Choroid plexus epithelial cell (primary cell): ENCODE results near the gene CEND1.
A peak's percentile ranks its signal among the peaks of the same experiment; 100 is the strongest.

ENCODE experiments used
- DNase-seq: peaks from one replicate; pipeline ENCODE4 v3.0.0-alpha.2; 2010; ENCODE audit warnings: low read depth
- H3K4me3 ChIP-seq: 2 replicates; pipeline ENCODE4 v1.5.1; 2011; ENCODE audit warnings: low read depth, mild to moderate bottlenecking, control low read depth, low read length, moderate library complexity
- TF ChIP-seq, protein P1 (sequence below): conservative IDR thresholded peaks from 2 replicates; pipeline ENCODE4 v1.5.1; 2011; ENCODE audit warnings: low read depth, mild to moderate bottlenecking, control low read depth, inconsistent platforms, low read length, moderate library complexity

Gene CEND1

DNA sequence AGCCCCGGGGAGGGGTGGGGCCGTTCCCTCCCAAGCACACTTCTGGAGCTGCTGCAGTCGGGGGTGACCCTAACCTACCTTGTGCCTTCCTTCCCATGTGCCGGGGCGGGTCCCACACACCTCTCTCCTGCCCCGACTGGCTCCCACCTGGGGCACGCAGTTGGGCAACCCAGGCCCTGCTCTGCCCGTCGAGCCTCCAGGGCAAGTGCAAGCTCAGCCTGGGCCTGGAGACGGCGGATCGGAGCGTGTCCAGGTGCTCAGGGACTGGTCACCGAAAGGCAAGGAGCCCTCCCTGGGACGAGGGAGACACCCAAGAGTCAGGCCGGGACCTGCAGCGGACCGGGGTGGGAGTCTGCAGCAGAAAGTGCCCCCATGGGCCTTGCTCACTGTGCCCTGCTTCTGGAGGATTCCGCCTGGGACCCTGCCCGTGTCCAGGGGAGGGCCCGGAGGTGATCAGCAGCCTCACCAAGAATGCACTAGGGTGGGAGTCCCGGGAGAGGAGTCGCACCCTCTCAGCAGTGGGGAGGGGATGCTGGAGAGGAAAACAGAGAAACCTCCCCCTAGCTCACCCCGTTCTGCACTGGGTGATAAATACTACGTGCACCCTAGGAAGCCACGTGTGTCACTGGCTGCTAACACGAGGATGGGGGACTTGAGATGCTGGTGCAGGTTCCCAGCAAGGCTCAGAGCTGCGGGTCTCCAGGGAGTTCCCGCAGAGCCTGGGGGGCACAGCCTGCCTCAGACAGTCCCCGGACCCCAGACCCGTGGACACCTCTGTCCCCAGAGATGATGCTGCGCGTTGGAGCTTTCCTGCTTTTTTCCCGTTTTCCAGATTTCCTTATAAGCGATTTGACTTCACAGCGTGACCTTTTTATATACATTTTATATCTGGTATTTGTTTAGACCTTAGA is 7.4 kb downstream of the CEND1 start:
- TF ChIP-seq, protein P1, sequence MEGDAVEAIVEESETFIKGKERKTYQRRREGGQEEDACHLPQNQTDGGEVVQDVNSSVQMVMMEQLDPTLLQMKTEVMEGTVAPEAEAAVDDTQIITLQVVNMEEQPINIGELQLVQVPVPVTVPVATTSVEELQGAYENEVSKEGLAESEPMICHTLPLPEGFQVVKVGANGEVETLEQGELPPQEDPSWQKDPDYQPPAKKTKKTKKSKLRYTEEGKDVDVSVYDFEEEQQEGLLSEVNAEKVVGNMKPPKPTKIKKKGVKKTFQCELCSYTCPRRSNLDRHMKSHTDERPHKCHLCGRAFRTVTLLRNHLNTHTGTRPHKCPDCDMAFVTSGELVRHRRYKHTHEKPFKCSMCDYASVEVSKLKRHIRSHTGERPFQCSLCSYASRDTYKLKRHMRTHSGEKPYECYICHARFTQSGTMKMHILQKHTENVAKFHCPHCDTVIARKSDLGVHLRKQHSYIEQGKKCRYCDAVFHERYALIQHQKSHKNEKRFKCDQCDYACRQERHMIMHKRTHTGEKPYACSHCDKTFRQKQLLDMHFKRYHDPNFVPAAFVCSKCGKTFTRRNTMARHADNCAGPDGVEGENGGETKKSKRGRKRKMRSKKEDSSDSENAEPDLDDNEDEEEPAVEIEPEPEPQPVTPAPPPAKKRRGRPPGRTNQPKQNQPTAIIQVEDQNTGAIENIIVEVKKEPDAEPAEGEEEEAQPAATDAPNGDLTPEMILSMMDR: no peak
- no peak overlapping the region for H3K4me3 ChIP-seq
- DNase-seq: no peak

GRCh38 chr11:779955-780532 is 9.8 kb downstream of the CEND1 start:
- TF ChIP-seq, protein P1: no peak
- no peak for DNase-seq
- no peak overlapping the region for H3K4me3 ChIP-seq

- no peak for DNase-seq
- H3K4me3 ChIP-seq: no peak overlapping the region
These were observed 10.6 kb downstream of the CEND1 start for GRCh38 chr11:778976-779954.

DNA sequence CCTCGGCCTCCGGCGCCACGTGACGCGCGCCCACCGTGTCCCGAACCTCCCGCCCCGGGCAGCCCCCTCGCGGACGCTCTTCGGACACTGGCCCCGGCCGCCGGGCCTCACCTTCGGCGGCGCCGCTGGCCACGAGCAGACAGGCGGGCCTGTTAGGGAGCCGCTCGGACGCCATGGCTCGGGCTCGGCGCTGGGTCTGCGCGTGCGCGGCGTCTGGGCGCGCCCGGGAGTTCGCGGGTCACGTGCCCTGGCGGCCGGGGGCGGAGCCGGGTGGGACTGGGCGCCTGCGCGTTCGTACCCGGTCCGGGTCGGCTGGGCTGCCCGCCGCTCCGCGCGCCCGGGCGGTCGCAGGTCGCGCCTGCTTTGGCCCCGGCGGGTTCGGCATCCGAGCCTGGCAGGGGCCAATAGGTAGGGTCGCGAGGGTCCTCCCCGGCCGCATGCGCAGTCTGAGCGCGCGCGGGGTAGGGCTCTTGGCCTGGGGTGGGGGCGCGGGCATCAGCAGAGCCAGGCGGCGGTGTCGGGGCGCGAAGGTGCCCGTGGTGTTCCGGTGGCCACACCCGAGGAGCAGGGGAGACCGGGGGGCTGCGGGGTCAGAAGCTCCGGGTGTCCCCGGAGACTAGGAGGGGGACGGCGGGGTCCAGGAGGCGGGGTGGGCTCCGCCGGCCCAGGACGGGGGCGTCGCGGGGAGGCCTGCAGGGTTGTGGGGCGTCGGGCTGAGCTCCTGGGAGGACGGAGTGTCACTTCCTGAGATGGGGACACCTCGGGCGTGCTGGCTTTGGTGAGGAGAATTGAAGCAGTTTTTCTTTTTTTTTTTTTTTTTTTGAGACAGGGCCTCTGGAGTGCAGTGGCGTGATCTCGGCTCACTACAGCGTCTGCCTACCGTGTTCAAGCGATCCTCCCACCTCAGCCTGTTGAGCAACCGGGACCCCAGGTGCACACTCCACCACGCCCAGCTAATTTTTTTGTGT is 12.3 kb downstream of the CEND1 start, which contains the start of gene GATD1:
TSS of gene GATD1 (minus strand) at position 200 of the 968 bp plus-strand sequence. CDS start at position 175, 25 bp downstream.
- peak within 1 kb of the TSS; percentile 88 for H3K4me3 ChIP-seq
- TF ChIP-seq, protein P1: no peak
- DNase-seq: peak; percentile 87

More at GRCh38 chr11:778976-779954, 10.6 kb downstream of the CEND1 start:
- TF ChIP-seq, protein P1: no peak

GRCh38 chr11:776561-777287 is 13.2 kb downstream of the CEND1 start:
- H3K4me3 ChIP-seq: peak overlapping the region; percentile 88
- TF ChIP-seq, protein P1: no peak
- DNase-seq: peak; percentile 34
